Loucy (cell line): ENCODE results near the gene ZNF609.

ENCODE experiments used
- H2AFZ ChIP-seq: fragments of 200-600 bp; sonication (generic); 2 replicates; pipeline ENCODE4 v1.6.0; 2016; ENCODE audit warnings: antibody characterized with exemption, mild to moderate bottlenecking, low read length, moderate library complexity
- H3F3A ChIP-seq: fragments of 200-600 bp; 2 replicates; pipeline ENCODE4 v1.6.0; 2016; ENCODE audit warnings: antibody characterized with exemption, low read depth, mild to moderate bottlenecking
- H3K27me3 ChIP-seq: fragments of 200-600 bp; sonication (generic); 2 replicates; pipeline ENCODE4 v1.6.1; 2014; ENCODE audit warnings: low read length, mild to moderate bottlenecking; ENCODE audit not compliant: insufficient read depth, poor library complexity, severe bottlenecking
- H3K36me3 ChIP-seq: fragments of 200-600 bp; sonication (generic); 2 replicates; pipeline ENCODE4 v1.6.1; 2016; ENCODE audit warnings: low read length; ENCODE audit not compliant: insufficient read depth
- H3K4me1 ChIP-seq: fragments of 200-600 bp; sonication (generic); 2 replicates; pipeline ENCODE4 v1.5.1; 2014; ENCODE audit warnings: low read length, mild to moderate bottlenecking; ENCODE audit not compliant: insufficient read depth, poor library complexity, severe bottlenecking
- H3K4me2 ChIP-seq: fragments of 200-600 bp; sonication (generic); 2 replicates; pipeline ENCODE4 v1.6.0; 2014; ENCODE audit warnings: antibody characterized with exemption, low read length, low read depth, mild to moderate bottlenecking; ENCODE audit not compliant: poor library complexity, severe bottlenecking
- H3K4me3 ChIP-seq: fragments of 200-600 bp; sonication (generic); 2 replicates; pipeline ENCODE4 v1.5.1; 2014; ENCODE audit warnings: low read length, mild to moderate bottlenecking, mixed read lengths; ENCODE audit not compliant: poor library complexity, severe bottlenecking
- H3K79me2 ChIP-seq: fragments of 200-600 bp; sonication (generic); 2 replicates; pipeline ENCODE4 v1.6.1; 2014; ENCODE audit warnings: low read length; ENCODE audit not compliant: insufficient read depth
- H3K9ac ChIP-seq: fragments of 200-600 bp; sonication (generic); 2 replicates; pipeline ENCODE4 v1.6.0; 2014; ENCODE audit warnings: mild to moderate bottlenecking, low read depth, low read length, moderate library complexity; ENCODE audit not compliant: poor library complexity, severe bottlenecking
- H3K9me2 ChIP-seq: fragments of 200-600 bp; sonication (generic); replicated peaks from 2 replicates; pipeline ENCODE4 v1.6.1; 2016; ENCODE audit warnings: low read depth, low read length, mixed read lengths
- H3K9me3 ChIP-seq: fragments of 200-600 bp; sonication (generic); 2 replicates; pipeline ENCODE4 v1.6.1; 2014; ENCODE audit warnings: mild to moderate bottlenecking, antibody characterized with exemption, low read length, low read depth; ENCODE audit not compliant: insufficient read depth
- H4K20me1 ChIP-seq: fragments of 200-600 bp; sonication (generic); 2 replicates; pipeline ENCODE4 v1.6.0; 2014; ENCODE audit warnings: antibody characterized with exemption, low read length, mild to moderate bottlenecking; ENCODE audit not compliant: insufficient read depth, poor library complexity, severe bottlenecking
- EZH2phosphoT487 ChIP-seq: fragments of 200-600 bp; IDR thresholded peaks from 2 replicates; pipeline ENCODE4 v1.6.1; 2018; ENCODE audit warnings: antibody characterized with exemption, mild to moderate bottlenecking, moderate library complexity, borderline replicate concordance
- TF ChIP-seq, protein P1 (sequence below): fragments of 200-600 bp; sonication (generic); conservative IDR thresholded peaks from 2 replicates; pipeline ENCODE4 v1.5.1; 2014; ENCODE audit warnings: mild to moderate bottlenecking, antibody characterized with exemption, low read length

Gene ZNF609

DNA sequence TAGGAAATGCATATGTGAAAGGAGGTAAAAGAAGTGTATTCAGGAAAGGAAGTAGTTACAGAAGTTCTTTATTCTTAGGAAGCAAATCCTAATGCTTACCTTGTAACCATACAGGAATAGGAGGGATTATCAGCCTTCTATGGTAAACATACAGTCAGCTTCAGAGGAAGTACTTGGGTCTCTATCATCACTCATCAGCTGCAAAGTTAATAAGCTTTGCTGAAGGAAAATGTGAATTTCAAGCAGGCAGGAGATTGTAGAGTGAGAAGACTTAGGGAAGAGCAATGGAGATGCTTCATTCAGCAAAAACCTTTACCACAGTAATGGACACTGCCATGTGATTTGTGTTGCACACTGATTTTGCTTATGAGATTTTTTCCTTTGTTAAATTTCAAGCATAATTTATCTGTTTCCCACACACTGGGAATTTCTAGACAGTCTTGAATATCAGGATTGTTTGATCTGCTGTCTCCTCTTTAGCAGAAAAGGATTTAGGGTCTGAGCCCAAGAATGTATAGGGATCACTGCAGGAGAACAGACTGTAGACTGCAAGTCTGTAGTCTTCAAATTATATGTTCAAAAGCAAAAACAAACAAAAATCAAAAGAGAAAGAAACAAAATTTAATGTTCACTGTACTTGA, 150.8 kb downstream of the ZNF609 start:
- Histone ChIP-seq H3K4me3 (no peak overlapping the region), H2AFZ (no peak overlapping the region), H3K9me3 (no peaks in the 10 kb centered on the region), H4K20me1 (peaks cover 19% of the 10 kb centered on the region), H3K27me3 (no peaks in the 10 kb centered on the region), H3K4me2 (no peak overlapping the region), H3F3A (no peaks in the 10 kb centered on the region), H3K4me1 (peaks cover 10% of the 10 kb centered on the region), H3K79me2 (peaks cover 71% of the 10 kb centered on the region), H3K36me3 (no peaks in the 10 kb centered on the region), H3K9ac (no peak overlapping the region), H3K9me2 (no peaks in the 10 kb centered on the region)
- TF ChIP-seq EZH2phosphoT487: no peak
- TF ChIP-seq, protein P1, sequence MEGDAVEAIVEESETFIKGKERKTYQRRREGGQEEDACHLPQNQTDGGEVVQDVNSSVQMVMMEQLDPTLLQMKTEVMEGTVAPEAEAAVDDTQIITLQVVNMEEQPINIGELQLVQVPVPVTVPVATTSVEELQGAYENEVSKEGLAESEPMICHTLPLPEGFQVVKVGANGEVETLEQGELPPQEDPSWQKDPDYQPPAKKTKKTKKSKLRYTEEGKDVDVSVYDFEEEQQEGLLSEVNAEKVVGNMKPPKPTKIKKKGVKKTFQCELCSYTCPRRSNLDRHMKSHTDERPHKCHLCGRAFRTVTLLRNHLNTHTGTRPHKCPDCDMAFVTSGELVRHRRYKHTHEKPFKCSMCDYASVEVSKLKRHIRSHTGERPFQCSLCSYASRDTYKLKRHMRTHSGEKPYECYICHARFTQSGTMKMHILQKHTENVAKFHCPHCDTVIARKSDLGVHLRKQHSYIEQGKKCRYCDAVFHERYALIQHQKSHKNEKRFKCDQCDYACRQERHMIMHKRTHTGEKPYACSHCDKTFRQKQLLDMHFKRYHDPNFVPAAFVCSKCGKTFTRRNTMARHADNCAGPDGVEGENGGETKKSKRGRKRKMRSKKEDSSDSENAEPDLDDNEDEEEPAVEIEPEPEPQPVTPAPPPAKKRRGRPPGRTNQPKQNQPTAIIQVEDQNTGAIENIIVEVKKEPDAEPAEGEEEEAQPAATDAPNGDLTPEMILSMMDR: no peak

DNA sequence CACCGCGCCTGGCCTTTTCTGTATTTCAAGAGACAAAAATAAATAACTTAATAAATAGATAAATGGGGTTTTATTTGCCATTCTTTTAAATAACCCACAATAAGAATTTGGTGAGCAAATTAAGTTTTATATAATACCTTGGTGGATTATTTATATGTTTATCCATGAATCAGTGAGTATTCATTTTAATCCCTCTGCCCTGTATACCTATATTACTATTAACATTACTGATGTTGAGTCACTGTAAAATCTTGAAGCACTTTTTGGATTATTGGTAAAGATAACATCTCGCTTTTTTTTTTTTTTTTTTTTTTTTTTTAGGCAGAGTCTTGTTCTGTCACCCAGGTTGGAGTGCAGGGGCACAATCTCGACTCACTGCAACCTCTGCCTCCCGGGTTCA, 154.1 kb downstream of the ZNF609 start:
- H2AFZ ChIP-seq: no peak overlapping the region
- no peak overlapping the region for H3K9ac ChIP-seq
- H3F3A ChIP-seq: no peaks in the 10 kb centered on the region
- H3K36me3 ChIP-seq: no peaks in the 10 kb centered on the region
- H3K9me2 ChIP-seq: no peaks in the 10 kb centered on the region
- no peak overlapping the region for H3K4me2 ChIP-seq
- no peak overlapping the region for H3K4me3 ChIP-seq
- TF ChIP-seq EZH2phosphoT487: no peak
- TF ChIP-seq, protein P1: no peak
- no peaks in the 10 kb centered on the region for H3K27me3 ChIP-seq
- peaks cover 25% of the 10 kb centered on the region for H3K4me1 ChIP-seq
- peaks cover 71% of the 10 kb centered on the region for H3K79me2 ChIP-seq
- no peaks in the 10 kb centered on the region for H3K9me3 ChIP-seq
- peaks cover 38% of the 10 kb centered on the region for H4K20me1 ChIP-seq

DNA sequence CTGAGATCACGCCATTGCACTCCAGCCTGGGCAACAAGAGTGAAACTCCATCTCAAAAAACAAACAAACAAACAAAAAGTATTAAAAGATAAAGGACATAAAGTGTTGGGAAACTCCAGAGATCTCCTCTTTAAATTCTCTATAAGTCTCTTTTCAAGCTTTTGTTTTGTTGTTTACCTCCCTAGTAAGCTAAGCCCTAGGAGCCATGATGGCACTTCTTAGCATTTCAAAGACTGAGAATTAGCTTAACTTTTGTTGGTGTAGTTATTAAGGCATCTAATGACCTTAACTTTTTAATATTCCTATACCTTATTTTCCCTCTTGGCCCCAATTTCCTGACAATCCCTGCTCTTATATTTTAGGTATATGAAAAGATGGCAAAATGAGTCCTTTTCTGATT, 157.3 kb downstream of the ZNF609 start:
- Histone ChIP-seq H3K9ac (no peak overlapping the region), H3K27me3 (no peaks in the 10 kb centered on the region), H3K4me1 (peaks cover 47% of the 10 kb centered on the region), H3K9me2 (no peaks in the 10 kb centered on the region), H3K36me3 (no peaks in the 10 kb centered on the region), H4K20me1 (peaks cover 52% of the 10 kb centered on the region), H2AFZ (no peak overlapping the region), H3K4me2 (no peak overlapping the region), H3F3A (peaks cover 9% of the 10 kb centered on the region), H3K79me2 (peaks cover 78% of the 10 kb centered on the region), H3K9me3 (no peaks in the 10 kb centered on the region), H3K4me3 (no peak overlapping the region)
- TF ChIP-seq, protein P1: no peak
- TF ChIP-seq EZH2phosphoT487: no peak
